Mesendoderm (in vitro differentiated cells): ENCODE measurements around the gene IRX4. TPM values are rescaled to one million over a fixed set of nuclear protein-coding genes. Genes with fewer than 3 reads are reported as not detected.

Experiments
- DNase-seq: peaks from one replicate; pipeline ENCODE4 v3.0.0; 2013
- H2AK5ac ChIP-seq: 2 replicates; pipeline ENCODE4 v1.6.1; 2013; ENCODE audit warnings: low read length, inconsistent platforms
- H2BK120ac ChIP-seq: 2 replicates; pipeline ENCODE4 v1.6.1; 2013; ENCODE audit warnings: low read depth, mild to moderate bottlenecking, low read length, moderate library complexity, mixed read lengths
- H2BK15ac ChIP-seq: replicated peaks from 2 replicates; pipeline ENCODE4 v1.6.1; 2013; ENCODE audit warnings: low read depth, mild to moderate bottlenecking, moderate library complexity
- H2BK5ac ChIP-seq: 2 replicates; pipeline ENCODE4 v1.6.1; 2013; ENCODE audit warnings: low read length, inconsistent platforms
- H3K18ac ChIP-seq: 2 replicates; pipeline ENCODE4 v1.6.1; 2013; ENCODE audit warnings: mild to moderate bottlenecking, low read length, mixed read lengths
- H3K23ac ChIP-seq: one replicate; pipeline ENCODE4 v1.6.1; 2013; ENCODE audit warnings: low read length
- H3K27ac ChIP-seq: 2 replicates; pipeline ENCODE4 v1.5.1; 2013; ENCODE audit warnings: low read depth, mild to moderate bottlenecking, inconsistent platforms, low read length, moderate library complexity
- H3K27me3 ChIP-seq: 2 replicates; pipeline ENCODE4 v1.6.1; 2013; ENCODE audit warnings: low read length, control low read depth, mild to moderate bottlenecking, inconsistent platforms; ENCODE audit not compliant: insufficient read depth, poor library complexity
- H3K36me3 ChIP-seq: 2 replicates; pipeline ENCODE4 v1.6.1; 2013; ENCODE audit warnings: low read length, inconsistent platforms; ENCODE audit not compliant: control insufficient read depth, insufficient read depth
- H3K4ac ChIP-seq: one replicate; pipeline ENCODE4 v1.6.1; 2013; ENCODE audit warnings: low read depth, mild to moderate bottlenecking, low read length, moderate library complexity
- H3K4me1 ChIP-seq: 2 replicates; pipeline ENCODE4 v1.6.1; 2013; ENCODE audit warnings: low read depth, low read length, inconsistent platforms; ENCODE audit not compliant: control insufficient read depth
- H3K4me2 ChIP-seq: 2 replicates; pipeline ENCODE4 v1.6.1; 2013; ENCODE audit warnings: low read length
- H3K4me3 ChIP-seq: 2 replicates; pipeline ENCODE4 v1.5.1; 2013; ENCODE audit warnings: mild to moderate bottlenecking, low read length
- H3K56ac ChIP-seq: one replicate; pipeline ENCODE4 v1.6.1; 2013; ENCODE audit warnings: low read length
- H3K79me1 ChIP-seq: 2 replicates; pipeline ENCODE4 v1.6.1; 2013; ENCODE audit warnings: low read length, inconsistent platforms
- H3K79me2 ChIP-seq: 2 replicates; pipeline ENCODE4 v1.6.1; 2013; ENCODE audit warnings: mild to moderate bottlenecking, low read length; ENCODE audit not compliant: control insufficient read depth, insufficient read depth
- H3K9ac ChIP-seq: 2 replicates; pipeline ENCODE4 v1.6.1; 2013; ENCODE audit warnings: low read length, inconsistent platforms
- H4K5ac ChIP-seq: one replicate; pipeline ENCODE4 v1.6.1; 2013; ENCODE audit warnings: low read length
- H4K8ac ChIP-seq: one replicate; pipeline ENCODE4 v1.6.1; 2013; ENCODE audit warnings: low read depth, mild to moderate bottlenecking, control low read depth, low read length, moderate library complexity
- WGBS: extraction: QIAGEN DNeasy Blood & Tissue Kit; methylation state at CpG from one replicate; pipeline ENCODE4 v1.1.7; 2013; ENCODE audit warnings: low lambda C conversion rate, missing lambda C conversion rate; ENCODE audit not compliant: insufficient coverage; ENCODE audit errors: extremely low coverage; 5-methylcytosine and 5-hydroxymethylcytosine counted together
- polyA plus RNA-seq, 2 experiments: library from polyadenylated mRNA; stranded (reverse); fragments of 200-250 nt; gene quantifications; one replicate each; pipeline ENCODE4 v1.2.3, GENCODE V29; 2013

The IRX4 gene
- 0.51 TPM for polyA plus RNA-seq (2013, experiment 1 of 2)
- polyA plus RNA-seq (2013, experiment 2 of 2) = 0.48 TPM

GRCh38 chr5:1882337-1883119 lies at the start of gene IRX4:
TSS of gene IRX4 (minus strand) at chr5:1882925. CDS start at chr5:1882647, 278 bp downstream.
- no CpG with 5 or more reads among the region's 83 CpGs for WGBS

GRCh38 chr5:1931604-1932231 lies 49.0 kb upstream of the IRX4 start:
- Histone ChIP-seq H3K36me3 (no peaks in the 10 kb centered on the region), H3K79me2 (no peaks in the 10 kb centered on the region), H3K4me2 (peak overlapping the region; percentile 63), H3K4me1 (peaks cover 1% of the 10 kb centered on the region), H2AK5ac (no peak overlapping the region), H2BK5ac (no peak overlapping the region), H2BK15ac (no peak overlapping the region), H3K79me1 (no peaks in the 10 kb centered on the region), H3K56ac (peak overlapping the region; percentile 87), H4K8ac (no peak overlapping the region), H3K18ac (peak overlapping the region; percentile 18), H2BK120ac (no peak overlapping the region), H3K4ac (no peak overlapping the region), H3K27me3 (no peaks in the 10 kb centered on the region), H3K27ac (no peak overlapping the region), H3K9ac (peak overlapping the region; percentile 69), H3K4me3 (no peak overlapping the region), H4K5ac (no peak overlapping the region), H3K23ac (peak overlapping the region; percentile 45)
- DNase-seq = peak; percentile 61
- WGBS = no CpG with 5 or more reads among the region's 27 CpGs

More at GRCh38 chr5:1882337-1883119, at the start of gene IRX4:
- Histone ChIP-seq H3K9ac (peak within 1 kb of the TSS; percentile 9), H3K4me1 (no peaks in the 10 kb centered on the region), H3K79me1 (no peaks in the 10 kb centered on the region), H3K79me2 (no peaks in the 10 kb centered on the region), H2AK5ac (no peak within 1 kb of the TSS), H3K23ac (no peak within 1 kb of the TSS), H3K27me3 (peaks cover 85% of the 10 kb centered on the region), H2BK15ac (no peak within 1 kb of the TSS), H3K4me3 (no peak within 1 kb of the TSS), H3K27ac (no peak within 1 kb of the TSS), H3K56ac (peak within 1 kb of the TSS; percentile 64), H4K5ac (no peak within 1 kb of the TSS), H3K4me2 (peak within 1 kb of the TSS; percentile 20), H4K8ac (no peak within 1 kb of the TSS), H2BK5ac (no peak within 1 kb of the TSS), H3K36me3 (no peaks in the 10 kb centered on the region), H2BK120ac (no peak within 1 kb of the TSS), H3K18ac (no peak within 1 kb of the TSS), H3K4ac (no peak within 1 kb of the TSS)
- peak; percentile 52 for DNase-seq

- Histone ChIP-seq H3K4me2 (peak overlapping the region; percentile 63), H3K79me2 (no peaks in the 10 kb centered on the region), H3K27me3 (no peaks in the 10 kb centered on the region), H3K18ac (peak overlapping the region; percentile 18), H3K56ac (peak overlapping the region; percentile 87), H3K4ac (no peak overlapping the region), H2BK15ac (no peak overlapping the region), H2BK5ac (no peak overlapping the region), H4K8ac (no peak overlapping the region), H3K4me3 (peak overlapping the region; percentile 19), H3K9ac (peak overlapping the region; percentile 69), H2BK120ac (no peak overlapping the region), H3K36me3 (no peaks in the 10 kb centered on the region), H3K79me1 (no peaks in the 10 kb centered on the region), H3K4me1 (peaks cover 1% of the 10 kb centered on the region), H4K5ac (no peak overlapping the region), H3K27ac (no peak overlapping the region), H2AK5ac (no peak overlapping the region), H3K23ac (peak overlapping the region; percentile 45)
- no CpG with 5 or more reads among the region's 66 CpGs for WGBS
- peak; percentile 67 for DNase-seq
These were observed 48.3 kb upstream of the IRX4 start for GRCh38 chr5:1930880-1931603.

GRCh38 chr5:1930501-1930879 lies 47.8 kb upstream of the IRX4 start:
- no peaks in the 10 kb centered on the region for H3K79me1 ChIP-seq
- no peaks in the 10 kb centered on the region for H3K36me3 ChIP-seq
- H3K4me1 ChIP-seq = peaks cover 1% of the 10 kb centered on the region
- no CpG with 5 or more reads among the region's 27 CpGs for WGBS
- no peak overlapping the region for H3K4me3 ChIP-seq
- no peak overlapping the region for H3K27ac ChIP-seq
- no peak overlapping the region for H4K5ac ChIP-seq
- no peak overlapping the region for H3K18ac ChIP-seq
- no peak overlapping the region for H3K4ac ChIP-seq
- no peak overlapping the region for H2BK120ac ChIP-seq
- H3K79me2 ChIP-seq = no peaks in the 10 kb centered on the region
- peak overlapping the region; percentile 20 for H3K4me2 ChIP-seq
- H3K9ac ChIP-seq = peak overlapping the region; percentile 69
- no peak overlapping the region for H2BK5ac ChIP-seq
- peak overlapping the region; percentile 87 for H3K56ac ChIP-seq
- H3K23ac ChIP-seq = no peak overlapping the region
- DNase-seq = no peak
- no peaks in the 10 kb centered on the region for H3K27me3 ChIP-seq
- no peak overlapping the region for H2AK5ac ChIP-seq
- H4K8ac ChIP-seq = no peak overlapping the region
- H2BK15ac ChIP-seq = no peak overlapping the region

GRCh38 chr5:1929108-1929991 lies 46.6 kb upstream of the IRX4 start:
- no peaks in the 10 kb centered on the region for H3K79me2 ChIP-seq
- no CpG with 5 or more reads among the region's 9 CpGs for WGBS

More at GRCh38 chr5:1929108-1929991, 46.6 kb upstream of the IRX4 start:
- H3K4me2 ChIP-seq = no peak overlapping the region
- H4K5ac ChIP-seq = no peak overlapping the region
- no peak overlapping the region for H3K23ac ChIP-seq
- H4K8ac ChIP-seq = no peak overlapping the region
- H3K9ac ChIP-seq = no peak overlapping the region
- no peak overlapping the region for H2BK15ac ChIP-seq
- no peak overlapping the region for H2AK5ac ChIP-seq
- H2BK120ac ChIP-seq = no peak overlapping the region
- H3K4me3 ChIP-seq = no peak overlapping the region
- H2BK5ac ChIP-seq = no peak overlapping the region
- peak; percentile 3 for DNase-seq
- H3K27ac ChIP-seq = no peak overlapping the region
- no peaks in the 10 kb centered on the region for H3K36me3 ChIP-seq
- no peak overlapping the region for H3K18ac ChIP-seq
- H3K56ac ChIP-seq = no peak overlapping the region
- H3K27me3 ChIP-seq = no peaks in the 10 kb centered on the region
- peaks cover 1% of the 10 kb centered on the region for H3K4me1 ChIP-seq
- no peaks in the 10 kb centered on the region for H3K79me1 ChIP-seq
- no peak overlapping the region for H3K4ac ChIP-seq
